Endothelial cell of umbilical vein (primary cell): ENCODE results near the gene TULP1.

Experiments
- CTCF ChIP-seq, 2 donors: IDR thresholded peaks; 1 replicate in 1 of 2; 2 replicates in 1 of 2; pipeline ENCODE4 v1.5.1; 2011; ENCODE audit warnings: low read length in 2 of 2, mild to moderate bottlenecking in 2 of 2, moderate library complexity in 2 of 2, control low read depth in 1 of 2, inconsistent platforms in 1 of 2, low read depth in 1 of 2; ENCODE audit not compliant: insufficient read depth in 1 of 2; ENCODE audit errors: extremely low read depth in 1 of 2
- EZH2 ChIP-seq: IDR thresholded peaks from 2 replicates; pipeline ENCODE4 v1.6.1; 2012; ENCODE audit warnings: borderline replicate concordance, low read depth, mild to moderate bottlenecking, moderate library complexity, low read length, inconsistent platforms; ENCODE audit not compliant: severe bottlenecking
- FOS ChIP-seq: IDR thresholded peaks from 2 replicates; pipeline ENCODE4 v1.6.1; 2011; ENCODE audit warnings: mild to moderate bottlenecking, low read length, moderate library complexity, borderline replicate concordance; ENCODE audit not compliant: insufficient read depth
- JUN ChIP-seq: IDR thresholded peaks from 2 replicates; pipeline ENCODE4 v1.6.1; 2011; ENCODE audit warnings: borderline replicate concordance, low read depth; ENCODE audit not compliant: insufficient read length, insufficient read depth
- MYC ChIP-seq: IDR thresholded peaks from one replicate; pipeline ENCODE4 v1.6.1; 2011; ENCODE audit warnings: mild to moderate bottlenecking, low read depth, low read length
- POLR2A ChIP-seq: IDR thresholded peaks from 2 replicates; pipeline ENCODE4 v1.6.1; 2012; ENCODE audit warnings: low read depth, mild to moderate bottlenecking, control low read depth, low read length
- POLR2AphosphoS5 ChIP-seq: IDR thresholded peaks from 2 replicates; pipeline ENCODE4 v1.6.1; 2012; ENCODE audit warnings: low read depth, mild to moderate bottlenecking, control low read depth, low read length, moderate library complexity; ENCODE audit not compliant: insufficient read depth

DNA sequence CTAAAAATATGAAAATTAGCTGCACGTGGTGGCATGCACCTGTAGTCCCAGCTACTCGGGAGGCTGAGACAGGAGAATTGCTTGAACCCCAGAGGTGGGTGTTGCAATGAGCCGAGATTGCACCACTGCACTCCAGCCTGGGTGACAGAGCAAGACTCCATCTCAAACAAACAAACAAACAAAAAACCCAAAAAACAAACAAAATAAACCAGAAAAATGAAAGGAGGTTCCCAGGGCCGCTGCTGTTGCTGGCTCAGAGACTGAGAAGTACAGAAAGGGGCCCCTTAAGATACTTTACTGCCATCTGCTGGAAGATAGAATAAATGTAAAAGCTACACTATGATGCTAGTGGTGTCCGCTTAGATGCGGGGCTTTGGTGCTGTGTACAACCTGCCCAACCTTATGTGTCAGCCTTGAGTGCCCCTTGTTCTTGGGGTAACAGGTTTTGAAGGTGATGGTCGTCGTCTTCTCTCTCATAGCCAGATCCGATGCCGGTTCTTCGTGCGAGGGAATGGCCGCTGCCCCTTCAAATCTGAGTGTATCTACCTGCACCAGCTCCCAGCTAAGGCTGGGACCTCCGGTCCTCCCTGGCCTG is 63.3 kb downstream of the TULP1 start:
- peak; percentile 48 to 53 for TF ChIP-seq CTCF (IDR thresholded peaks at IDR 0.05; ENCODE audit: extremely low read depth in 1 of 2, insufficient read depth in 1 of 2, low read depth in 1 of 2, low read length in 2 of 2)
- no peak for TF ChIP-seq EZH2
- TF ChIP-seq POLR2AphosphoS5: no peak
- TF ChIP-seq POLR2A: no peak
- no peak for TF ChIP-seq FOS
- TF ChIP-seq JUN: no peak
- TF ChIP-seq MYC: no peak
